NCI-H2196 (cell line): ENCODE results near the gene TBC1D9B.
"Not testable (repeated sequence)": the region's sequence is repeated elsewhere in the genome, so short reads cannot be mapped to it uniquely, and the experiment has no call there.

Experiments used
- DNase-seq: peaks from one replicate; lab custom pipeline; 2025; ENCODE audit not compliant: unreplicated experiment; lab: John Stamatoyannopoulos, UW

TBC1D9B gene

GRCh38 chr5:179886190-179886911 lies 21.3 kb downstream of the TBC1D9B start:
- no peak for DNase-seq

GRCh38 chr5:179885491-179886090 lies 22.1 kb downstream of the TBC1D9B start:
- no peak for DNase-seq

- DNase-seq, result no peak
These were observed 24.5 kb downstream of the TBC1D9B start for GRCh38 chr5:179883163-179883562.

GRCh38 chr5:179882338-179882737 lies 25.4 kb downstream of the TBC1D9B start:
- DNase-seq, result no peak

GRCh38 chr5:179880848-179881590 lies 26.7 kb downstream of the TBC1D9B start:
- no peak for DNase-seq

- no peak for DNase-seq
These were observed 27.5 kb downstream of the TBC1D9B start for GRCh38 chr5:179880066-179880650.

- no peak for DNase-seq
These were observed 28.0 kb downstream of the TBC1D9B start for GRCh38 chr5:179879690-179880010.

GRCh38 chr5:179879003-179879689 lies 28.6 kb downstream of the TBC1D9B start:
- DNase-seq, result no peak

- no peak for DNase-seq
These were observed 29.3 kb downstream of the TBC1D9B start for GRCh38 chr5:179878222-179879002.

- no peak for DNase-seq
These were observed 31.1 kb downstream of the TBC1D9B start for GRCh38 chr5:179876610-179876952.

GRCh38 chr5:179875741-179876609 lies 31.7 kb downstream of the TBC1D9B start:
- no peak for DNase-seq

GRCh38 chr5:179874536-179875292 lies 33.0 kb downstream of the TBC1D9B start:
- DNase-seq, result no peak

GRCh38 chr5:179874136-179874535 lies 33.6 kb downstream of the TBC1D9B start:
- no peak for DNase-seq

GRCh38 chr5:179873588-179874110 lies 34.0 kb downstream of the TBC1D9B start:
- no peak for DNase-seq

GRCh38 chr5:179872828-179873575 lies 34.7 kb downstream of the TBC1D9B start:
- DNase-seq, result no peak

GRCh38 chr5:179872055-179872827 lies 35.5 kb downstream of the TBC1D9B start:
- DNase-seq, result no peak

GRCh38 chr5:179871533-179871932 lies 36.2 kb downstream of the TBC1D9B start:
- not testable (repeated sequence) for DNase-seq
